Measurements from ENCODE around the gene ECE2.
A peak's percentile ranks its signal among the peaks of the same experiment; 100 is the strongest.

The ECE2 gene

GRCh38 chr3:184315871-184316661 lies 40.2 kb downstream of the ECE2 start:
- no peak for DNase-seq

DNA sequence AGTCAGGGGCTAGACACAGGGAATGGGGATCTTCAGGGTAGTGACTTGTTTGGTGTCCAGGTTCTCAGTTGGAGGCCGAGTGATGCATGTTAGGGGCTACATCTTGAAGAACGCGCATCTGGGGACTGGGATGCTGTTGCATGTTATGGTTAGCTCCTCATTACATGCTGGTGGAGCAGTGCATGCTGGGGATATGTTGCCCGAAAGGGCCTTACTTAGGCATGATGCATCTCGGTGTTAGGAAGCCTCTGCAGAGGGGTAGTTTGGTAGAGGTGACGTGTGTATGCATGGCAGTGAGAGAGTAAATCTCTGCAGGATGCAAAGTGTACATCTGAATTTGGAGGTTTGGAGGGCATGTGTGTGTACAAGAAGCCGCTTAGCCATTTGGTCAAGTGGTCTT lies 41.0 kb downstream of the ECE2 start:
- DNase-seq: no peak

GRCh38 chr3:184317201-184317600 lies 41.4 kb downstream of the ECE2 start:
- DNase-seq: no peak

DNA sequence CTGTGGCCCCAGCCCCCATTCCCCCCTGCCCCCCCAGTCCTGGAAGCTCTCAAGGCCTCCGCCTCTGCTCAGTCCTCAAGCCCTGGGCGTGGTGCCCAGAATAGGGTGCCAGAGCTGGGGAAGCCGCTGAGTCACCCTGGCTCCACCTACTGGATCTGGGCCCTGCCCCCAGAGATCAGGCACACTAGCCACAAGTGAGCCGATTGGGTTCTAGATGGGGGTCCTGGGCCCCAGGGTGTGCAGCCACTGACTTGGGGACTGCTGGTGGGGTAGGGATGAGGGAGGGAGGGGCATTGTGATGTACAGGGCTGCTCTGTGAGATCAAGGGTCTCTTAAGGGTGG lies 44.3 kb downstream of the ECE2 start:
- DNase-seq: peak; percentile 14

DNA sequence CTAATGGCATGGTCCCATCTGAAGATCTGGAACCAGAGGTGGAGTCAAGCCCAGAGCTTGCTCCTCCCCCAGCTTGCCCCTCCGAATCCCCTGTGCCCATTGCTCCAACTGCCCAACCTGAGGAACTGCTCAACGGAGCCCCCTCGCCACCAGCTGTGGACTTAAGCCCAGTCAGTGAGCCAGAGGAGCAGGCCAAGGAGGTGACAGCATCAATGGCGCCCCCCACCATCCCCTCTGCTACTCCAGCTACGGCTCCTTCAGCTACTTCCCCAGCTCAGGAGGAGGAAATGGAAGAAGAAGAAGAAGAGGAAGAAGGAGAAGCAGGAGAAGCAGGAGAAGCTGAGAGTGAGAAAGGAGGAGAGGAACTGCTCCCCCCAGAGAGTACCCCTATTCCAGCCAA lies 45.8 kb downstream of the ECE2 start:
- DNase-seq: no peak

GRCh38 chr3:184322731-184323487 lies 47.1 kb downstream of the ECE2 start:
- DNase-seq: no peak

- DNase-seq: no peak
These were observed 47.9 kb downstream of the ECE2 start for GRCh38 chr3:184323696-184324095.

DNA sequence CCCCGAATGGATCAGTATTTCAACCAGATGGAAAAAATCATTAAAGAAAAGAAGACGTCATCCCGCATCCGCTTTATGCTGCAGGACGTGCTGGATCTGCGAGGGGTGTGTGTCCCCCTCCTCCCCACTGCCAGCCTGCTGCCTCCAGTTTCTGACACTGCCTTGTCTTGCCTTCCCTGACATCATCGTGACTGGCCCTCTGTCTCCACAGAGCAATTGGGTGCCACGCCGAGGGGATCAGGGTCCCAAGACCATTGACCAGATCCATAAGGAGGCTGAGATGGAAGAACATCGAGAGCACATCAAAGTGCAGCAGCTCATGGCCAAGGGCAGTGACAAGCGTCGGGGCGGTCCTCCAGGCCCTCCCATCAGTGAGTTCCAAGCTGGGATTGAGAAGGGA lies 49.4 kb downstream of the ECE2 start:
- DNase-seq: no peak

DNA sequence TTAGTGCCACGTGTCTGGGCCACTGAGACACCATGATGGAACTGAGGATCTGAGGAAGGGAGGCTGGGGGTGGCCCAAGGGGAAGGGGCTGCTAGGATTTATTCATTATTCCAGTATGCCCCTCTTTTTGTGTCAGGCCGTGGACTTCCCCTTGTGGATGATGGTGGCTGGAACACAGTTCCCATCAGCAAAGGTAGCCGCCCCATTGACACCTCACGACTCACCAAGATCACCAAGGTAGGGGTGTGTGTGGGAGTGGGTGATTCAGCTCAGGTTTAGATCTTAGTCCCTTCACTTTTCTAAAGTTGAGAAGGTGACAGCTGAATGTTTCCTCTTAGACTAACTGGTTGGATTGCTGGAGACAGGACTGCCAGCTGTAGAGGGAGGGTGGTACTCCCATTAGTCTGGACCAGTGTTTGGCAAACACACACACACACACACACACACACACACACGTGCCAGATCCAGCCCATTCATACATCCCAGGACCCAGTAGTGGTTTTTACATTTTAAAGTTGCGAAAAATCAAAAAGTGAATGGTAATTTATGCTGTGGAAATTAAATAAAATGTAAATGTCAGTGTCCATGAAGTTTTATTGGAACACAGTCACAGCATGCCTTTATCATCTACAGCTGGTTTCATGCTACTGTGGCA lies 50.0 kb downstream of the ECE2 start:
- DNase-seq: no peak

DNA sequence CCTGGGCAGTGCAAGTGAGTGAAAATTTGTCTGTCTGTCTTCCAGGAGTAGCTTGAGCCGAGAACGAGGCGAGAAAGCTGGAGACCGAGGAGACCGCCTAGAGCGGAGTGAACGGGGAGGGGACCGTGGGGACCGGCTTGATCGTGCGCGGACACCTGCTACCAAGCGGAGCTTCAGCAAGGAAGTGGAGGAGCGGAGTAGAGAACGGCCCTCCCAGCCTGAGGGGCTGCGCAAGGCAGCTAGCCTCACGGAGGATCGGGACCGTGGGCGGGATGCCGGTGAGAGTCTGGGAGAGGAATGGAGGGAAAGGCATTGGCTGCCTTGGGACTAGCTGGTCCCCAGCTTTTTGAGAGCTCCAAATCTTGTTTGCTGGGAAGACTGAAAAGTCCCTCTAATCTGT lies 51.3 kb downstream of the ECE2 start:
- DNase-seq: no peak

DNA sequence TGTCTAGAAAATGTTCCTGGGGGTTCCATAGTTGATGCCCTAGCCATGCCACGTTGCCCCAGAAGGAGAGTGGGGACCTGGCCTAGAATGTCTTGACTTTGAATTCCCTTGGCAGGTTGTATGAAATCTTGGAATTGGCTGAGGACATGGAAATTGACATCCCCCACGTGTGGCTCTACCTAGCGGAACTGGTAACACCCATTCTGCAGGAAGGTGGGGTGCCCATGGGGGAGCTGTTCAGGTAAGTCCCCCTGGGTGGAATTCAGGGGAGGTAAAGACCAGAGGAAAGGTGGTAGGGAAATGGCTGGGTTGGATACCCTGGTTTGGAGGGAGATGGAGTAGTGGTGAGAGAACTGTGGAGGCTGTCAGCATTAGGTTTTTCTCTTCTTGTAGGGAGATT lies 52.7 kb downstream of the ECE2 start:
- no peak for DNase-seq

- no peak for DNase-seq
These were observed 56.7 kb downstream of the ECE2 start for GRCh38 chr3:184332370-184333090.

DNA sequence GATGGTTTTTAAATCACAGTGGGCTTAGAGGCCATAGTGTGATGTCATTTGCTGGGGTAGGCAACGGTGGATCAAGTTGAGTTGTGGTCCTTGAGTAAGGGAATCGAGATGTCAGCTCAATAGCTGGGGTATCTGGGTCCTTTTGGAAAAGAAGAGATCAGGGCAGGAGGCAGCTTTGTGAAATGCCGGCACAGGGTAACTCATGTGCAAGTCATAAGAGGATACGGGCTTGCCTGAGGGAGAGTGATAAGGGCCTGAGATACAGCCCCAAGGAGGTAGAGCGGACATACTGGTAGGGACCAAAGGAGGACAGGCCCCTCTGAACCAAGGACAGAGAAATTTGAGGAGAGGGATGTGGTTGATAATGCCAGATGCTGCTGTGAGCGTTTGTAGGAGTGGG lies 57.4 kb downstream of the ECE2 start:
- no peak for DNase-seq

DNA sequence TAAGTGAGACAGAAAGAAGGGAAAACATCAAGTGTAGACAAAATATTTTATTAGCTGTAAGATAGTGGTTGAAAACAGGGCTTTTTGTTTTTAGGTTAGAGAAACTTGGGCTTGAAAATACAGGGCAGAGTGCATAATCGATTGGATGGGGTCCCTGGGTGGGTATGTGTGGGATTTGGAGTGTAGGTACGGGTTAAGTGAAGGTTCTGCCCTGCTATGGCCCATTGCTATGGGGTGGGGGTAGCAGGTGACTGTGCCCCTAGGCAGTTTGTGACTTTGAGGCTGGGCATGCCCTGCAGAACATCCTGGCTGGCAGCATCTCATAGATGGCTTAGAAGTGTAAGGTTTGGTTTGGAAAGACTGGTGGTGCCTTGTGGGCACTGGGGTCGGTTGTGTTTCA lies 57.9 kb downstream of the ECE2 start:
- no peak for DNase-seq

DNA sequence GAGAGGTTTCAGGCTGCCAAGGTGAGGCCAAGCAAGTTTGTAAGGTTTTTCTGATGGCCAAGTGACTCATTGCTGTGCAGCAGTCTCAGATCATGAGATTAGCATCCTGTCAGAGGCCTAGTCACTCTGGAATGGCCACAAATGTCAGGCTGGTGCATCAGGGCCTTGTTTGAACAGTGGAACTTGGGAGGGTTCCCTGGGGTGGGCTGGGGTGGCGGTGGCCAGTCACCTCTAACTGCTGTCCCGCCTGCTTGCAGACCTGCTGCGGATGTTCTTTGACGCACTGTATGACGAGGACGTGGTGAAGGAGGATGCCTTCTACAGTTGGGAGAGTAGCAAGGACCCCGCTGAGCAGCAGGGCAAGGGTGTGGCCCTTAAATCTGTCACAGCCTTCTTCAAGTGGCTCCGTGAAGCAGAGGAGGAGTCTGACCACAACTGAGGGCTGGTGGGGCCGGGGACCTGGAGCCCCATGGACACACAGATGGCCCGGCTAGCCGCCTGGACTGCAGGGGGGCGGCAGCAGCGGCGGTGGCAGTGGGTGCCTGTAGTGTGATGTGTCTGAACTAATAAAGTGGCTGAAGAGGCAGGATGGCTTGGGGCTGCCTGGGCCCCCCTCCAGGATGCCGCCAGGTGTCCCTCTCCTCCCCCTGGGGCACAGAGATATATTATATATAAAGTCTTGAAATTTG lies 58.8 kb downstream of the ECE2 start:
- peak; percentile 11 for DNase-seq

- no peak for DNase-seq
These were observed 59.5 kb downstream of the ECE2 start for GRCh38 chr3:184335291-184335660.

- peak; percentile 79 for DNase-seq
These were observed 60.1 kb downstream of the ECE2 start for GRCh38 chr3:184335661-184336546.

- DNase-seq: no peak
These were observed 61.0 kb downstream of the ECE2 start for GRCh38 chr3:184336547-184337398.

DNA sequence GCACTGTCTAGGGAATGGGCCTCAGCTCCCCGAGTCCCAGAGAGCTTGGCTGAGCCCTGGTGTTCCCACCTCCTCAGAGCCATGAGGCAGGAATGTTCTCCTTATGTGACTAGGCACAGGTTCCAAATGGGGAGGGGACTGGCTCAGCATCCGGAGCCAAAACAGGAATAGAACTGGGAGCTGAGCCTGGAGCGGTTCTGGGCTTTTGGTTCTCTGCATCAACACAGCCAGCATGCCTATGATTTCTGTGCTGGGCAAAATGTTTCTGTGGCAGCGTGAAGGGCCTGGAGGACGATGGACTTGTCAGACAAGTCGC lies 61.5 kb downstream of the ECE2 start, which contains the start of gene FAM131A:
Gene FAM131A, plus strand, starts transcription at position 202 of the 316 bp plus-strand sequence. Its CDS starts 31 bp downstream, at position 233.
- no peak for DNase-seq

GRCh38 chr3:184337981-184338380 lies 62.2 kb downstream of the ECE2 start:
- no peak for DNase-seq

DNA sequence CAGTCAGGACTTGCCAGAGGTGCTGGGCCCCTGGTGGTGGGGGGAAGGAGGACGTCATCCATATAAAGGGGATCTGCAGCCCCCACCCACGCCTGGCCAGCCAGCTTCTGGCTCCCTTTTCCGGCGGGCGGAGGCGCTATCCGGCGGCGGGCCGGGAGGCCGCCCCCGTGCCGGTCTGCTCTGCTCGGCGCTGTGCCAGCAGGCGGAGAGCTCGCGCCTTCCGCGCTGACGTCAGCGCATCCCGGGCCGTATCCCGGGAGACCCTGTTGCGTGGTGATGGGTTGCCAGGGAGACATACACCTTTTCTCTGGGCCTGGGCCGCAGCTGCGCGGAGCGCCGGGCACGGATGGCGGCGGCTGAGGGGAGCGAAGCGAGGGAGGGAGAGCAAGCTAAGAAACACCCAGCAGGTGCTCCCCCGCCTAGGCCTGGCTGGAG lies 62.7 kb downstream of the ECE2 start:
- no peak for DNase-seq

Measured in activated effector memory CD4-positive, alpha-beta T cell treated with Interleukin-2 at 50 U/mL for 16 hours (primary cell).